SU-DHL-6 (cell line): Measurements from ENCODE around the gene EHBP1.

Experiments used
- CTCF ChIP-seq: fragments of 200-600 bp; sonication (generic); IDR thresholded peaks from one replicate; pipeline ENCODE4 v1.5.1; 2017; ENCODE audit warnings: antibody characterized with exemption, mild to moderate bottlenecking, low read length, moderate library complexity; ENCODE audit not compliant: insufficient read depth, poor library complexity, severe bottlenecking
- EZH2phosphoT487 ChIP-seq: fragments of 200-600 bp; sonication (generic), shearing (Covaris generic); conservative IDR thresholded peaks from 2 replicates; pipeline ENCODE4 v1.6.1; 2018; ENCODE audit warnings: mild to moderate bottlenecking, antibody characterized with exemption, low read length, moderate library complexity, mixed read lengths

- no peak for TF ChIP-seq CTCF
- no peak for TF ChIP-seq EZH2phosphoT487
Measured at GRCh38 chr2:62801110-62801509, 95.6 kb downstream of the EHBP1 start.
